B cell (primary cell): Measurements from ENCODE around the gene TFF3. TPM values are rescaled to one million over a fixed set of nuclear protein-coding genes. Genes with fewer than 3 reads are reported as not detected.

Experiments
- ATAC-seq: fragments of 200-7000 bp; cut with Tn5 transposase; one replicate; pipeline ENCODE4 v1.10.0; 2021; ENCODE audit warnings: low read depth, mild to moderate bottlenecking, moderate number of reproducible peaks, moderate library complexity
- CTCF ChIA-PET: fragments of 350-600 bp; sonication (Branson Sonifier 250); formaldehyde crosslinking; loops from one replicate; lab custom pipeline; 2021; ENCODE audit warnings: antibody characterized with exemption, inconsistent platforms; lab: Charles Lee
- POLR2A ChIA-PET: fragments of 350-600 bp; sonication (Branson Sonifier 250); formaldehyde crosslinking; loops from one replicate; lab custom pipeline; 2021; ENCODE audit warnings: antibody characterized with exemption; lab: Charles Lee
- DNase-seq: peaks from one replicate; pipeline ENCODE4 v3.0.0; 2013
- H2AFZ ChIP-seq: 2 replicates; pipeline ENCODE4 v1.6.1; 2012; ENCODE audit warnings: mild to moderate bottlenecking, low read depth, low read length; ENCODE audit not compliant: insufficient read depth, poor library complexity, severe bottlenecking
- H3K27ac ChIP-seq, 2 donors: 1 replicate in 1 of 2; 2 replicates in 1 of 2; pipeline ENCODE4 v1.5.1; 2012 to 2013; ENCODE audit warnings: low read length in 2 of 2, mild to moderate bottlenecking in 2 of 2, moderate library complexity in 1 of 2
- H3K27me3 ChIP-seq, 4 experiments: fragments of 200-600 bp in 1 of 4; sonication (generic) in 1 of 4; replicated peaks in 1 of 4; 1 replicate in 2 of 4; 2 replicates in 2 of 4; pipeline versions ENCODE4 v1.6.1 to v1.7.0; 2013 to 2016; ENCODE audit warnings: low read length in 3 of 4, mild to moderate bottlenecking in 2 of 4, mixed read lengths in 1 of 4, moderate library complexity in 1 of 4; ENCODE audit not compliant: insufficient read depth in 4 of 4, control insufficient read depth in 3 of 4; ENCODE audit errors: control extremely low read depth in 1 of 4
- H3K36me3 ChIP-seq, 2 experiments: replicated peaks in 1 of 2; 1 replicate in 1 of 2; 2 replicates in 1 of 2; pipeline versions ENCODE4 v1.6.1 to v1.7.1; 2013; ENCODE audit warnings: low read length in 1 of 2; ENCODE audit not compliant: insufficient read depth in 2 of 2, control insufficient read depth in 1 of 2; ENCODE audit errors: control extremely low read depth in 1 of 2, extremely low read depth in 1 of 2
- H3K4me1 ChIP-seq, 2 donors: fragments of 200-600 bp in 1 of 2; sonication (generic) in 1 of 2; 1 replicate in 1 of 2; 2 replicates in 1 of 2; pipeline versions ENCODE4 v1.5.1 to v1.6.1; 2013 to 2017; ENCODE audit warnings: low read length in 2 of 2; ENCODE audit not compliant: control insufficient read depth in 2 of 2, insufficient read depth in 2 of 2
- H3K4me2 ChIP-seq: replicated peaks from 2 replicates; pipeline ENCODE3; 2012; ENCODE audit warnings: mild to moderate bottlenecking, low read depth, low read length; ENCODE audit not compliant: poor library complexity, severe bottlenecking
- H3K4me3 ChIP-seq, 5 experiments: fragments of 200-600 bp in 1 of 5; sonication (generic) in 1 of 5; 1 replicate in 3 of 5; 2 replicates in 2 of 5; pipeline versions ENCODE4 v1.5.1 to v1.7.0; 2011 to 2016; ENCODE audit warnings: low read length in 4 of 5, mild to moderate bottlenecking in 4 of 5, low read depth in 2 of 5, control low read depth in 1 of 5, moderate library complexity in 1 of 5; ENCODE audit not compliant: insufficient read depth in 1 of 5; ENCODE audit errors: control extremely low read depth in 1 of 5, extremely low read depth in 1 of 5
- H3K79me2 ChIP-seq: fragments of 200-600 bp; sonication (generic); one replicate; pipeline ENCODE4 v1.6.0; 2016; ENCODE audit warnings: low read length; ENCODE audit not compliant: control insufficient read depth, insufficient read depth
- H3K9ac ChIP-seq: fragments of 200-600 bp; sonication (generic); 2 replicates; pipeline ENCODE4 v1.6.1; 2017; ENCODE audit warnings: mild to moderate bottlenecking, low read length, moderate library complexity
- H3K9me3 ChIP-seq, 3 donors: one replicate each; pipeline versions ENCODE4 v1.6.1 to v1.7.1; 2013; ENCODE audit warnings: low read length in 2 of 3; ENCODE audit not compliant: control insufficient read depth in 2 of 3, insufficient read depth in 1 of 3; ENCODE audit errors: control extremely low read depth in 1 of 3
- H4K20me1 ChIP-seq: 2 replicates; pipeline ENCODE4 v1.6.0; 2012; ENCODE audit warnings: mild to moderate bottlenecking, low read length; ENCODE audit not compliant: insufficient read depth, control insufficient read depth, poor library complexity, severe bottlenecking
- H3K27ac Mint-ChIP-seq: one replicate; pipeline ENCODE4 v1.8.0; 2021; ENCODE audit warnings: mixed read lengths
- H3K27me3 Mint-ChIP-seq: one replicate; pipeline ENCODE4 v1.8.0; 2021; ENCODE audit warnings: mixed read lengths
- H3K4me1 Mint-ChIP-seq: one replicate; pipeline ENCODE4 v1.8.0; 2021; ENCODE audit warnings: mixed read lengths
- H3K4me3 Mint-ChIP-seq: one replicate; pipeline ENCODE4 v1.8.0; 2021; ENCODE audit warnings: mixed read lengths
- H3K9me3 Mint-ChIP-seq: one replicate; pipeline ENCODE4 v1.8.0; 2022; ENCODE audit warnings: mixed read lengths; ENCODE audit not compliant: insufficient read depth
- CTCF ChIP-seq: fragments of 200-600 bp; IDR thresholded peaks from one replicate; pipeline ENCODE4 v1.8.0; 2022; ENCODE audit warnings: antibody characterized with exemption, mild to moderate bottlenecking
- EZH2 ChIP-seq: IDR thresholded peaks from 2 replicates; pipeline ENCODE4 v1.6.1; 2012; ENCODE audit warnings: borderline replicate concordance, low read depth, mild to moderate bottlenecking, moderate library complexity, low read length; ENCODE audit not compliant: insufficient read depth, poor library complexity, severe bottlenecking
- WGBS: methylation state at CpG from one replicate; pipeline ENCODE4 v1.1.5; 2013; ENCODE audit warnings: missing lambda C conversion rate; ENCODE audit not compliant: insufficient coverage; 5-methylcytosine and 5-hydroxymethylcytosine counted together
- intact Hi-C: fragments of 100-400 bp; cut with micrococcal nuclease; formaldehyde crosslinking; loops from one replicate; pipeline ENCODE4 v1.10.0; 2022
- polyA plus RNA-seq: library from polyadenylated mRNA; depleted of rRNA; stranded (reverse); fragments of >200 nt; gene quantifications from 2 replicates; pipeline ENCODE4 v1.2.3, GENCODE V29; 2012
- total RNA-seq, 2 donors: library from RNA; stranded (reverse); fragments of 120-200 nt in 1 of 2; gene quantifications; 1 replicate in 1 of 2; 2 replicates in 1 of 2; pipeline versions ENCODE4 v1.2.3 to v1.2.4, GENCODE V29; 2013 to 2022

TFF3 gene
- total and polyA plus RNA-seq, 2 donors (not counting 1 experiment from before 2014, with no cell fraction given) = not detected

DNA sequence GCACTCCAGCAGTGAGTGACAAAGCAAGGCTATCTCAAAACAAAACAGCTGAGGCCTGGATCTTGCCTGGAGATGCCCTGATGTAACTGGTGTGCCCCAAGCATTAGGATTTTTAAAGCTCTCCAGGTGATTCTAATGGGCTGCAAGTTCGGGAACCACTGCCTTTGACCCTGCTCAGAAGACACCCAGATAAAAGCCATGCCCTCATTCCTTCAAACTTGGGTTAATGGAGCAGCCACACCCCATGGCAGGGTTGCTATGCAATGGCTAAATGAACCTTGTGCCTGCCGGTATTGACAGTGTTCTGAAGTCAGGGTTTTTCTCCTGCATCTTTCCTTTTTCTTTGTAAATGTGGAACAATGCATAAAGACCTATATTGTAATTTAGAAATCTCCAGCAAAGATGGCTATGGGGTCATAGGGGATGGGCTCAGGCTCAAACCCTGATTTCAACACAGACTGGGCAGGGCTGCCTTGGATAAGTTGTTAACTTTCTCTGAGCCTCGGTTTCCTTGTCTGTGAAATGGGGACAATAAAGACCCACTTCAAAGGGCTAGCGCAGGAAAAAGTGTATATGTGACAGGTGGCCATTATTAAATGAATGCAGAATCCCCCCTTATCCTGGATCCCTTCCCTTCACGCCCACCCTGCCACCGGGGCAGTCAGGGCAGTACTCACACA is 453 bp downstream of the TFF3 start:
- Histone ChIP-seq H3K9ac (no peak overlapping the region), H4K20me1 (no peaks in the 10 kb centered on the region), H3K27me3 (peaks cover 0 to 6% (median 0%) of the 10 kb centered on the region in 4 experiments), H3K27ac (no peak overlapping the region), H3K4me1 (peaks cover 11 to 15% of the 10 kb centered on the region in 2 donors), H3K79me2 (no peaks in the 10 kb centered on the region), H3K36me3 (no peaks in the 10 kb centered on the region), H3K4me2 (no peak overlapping the region), H3K9me3 (no peaks in the 10 kb centered on the region), H3K4me3 (no peak overlapping the region), H2AFZ (no peak overlapping the region)
- Mint-ChIP-seq H3K4me3 (no peak overlapping the region), H3K27me3 (peaks cover under 1% of the 10 kb centered on the region), H3K9me3 (no peaks in the 10 kb centered on the region), H3K27ac (no peak overlapping the region), H3K4me1 (peaks cover 11% of the 10 kb centered on the region)
- TF ChIP-seq EZH2 = no peak
- TF ChIP-seq CTCF = no peak
- ATAC-seq (no peak), DNase-seq (no peak)
- POLR2A ChIA-PET = no interaction called here
- WGBS = 81% methylated on average over 3 of the region's 6 CpGs
- intact Hi-C loops = no loop called here
- CTCF ChIA-PET = interaction anchor here (0.7 kb wide), 1 partner anchor 198 kb away, joined by 3 read pairs; no protein-coding TSS in a partner anchor

DNA sequence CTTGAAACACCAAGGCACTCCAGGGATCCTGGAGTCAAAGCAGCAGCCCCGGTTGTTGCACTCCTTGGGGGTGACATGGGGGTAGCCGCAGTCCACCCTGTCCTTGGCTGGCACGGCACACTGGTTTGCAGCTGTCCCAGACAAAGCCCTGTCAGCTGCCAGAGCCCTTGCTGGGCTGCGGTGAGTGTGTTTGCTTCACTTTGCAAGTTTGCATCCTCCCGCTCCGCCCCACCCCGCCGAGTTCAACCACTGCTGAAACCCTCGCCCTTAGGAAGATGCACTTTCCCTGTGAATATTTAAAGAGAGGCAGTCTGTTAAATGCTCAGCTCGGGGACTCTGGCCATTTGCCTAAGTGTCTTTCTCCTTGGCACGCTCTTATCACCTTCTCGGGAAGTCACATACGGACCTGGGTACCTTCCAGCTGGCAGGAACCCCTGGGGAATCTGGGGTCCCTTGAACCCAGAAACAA is 1.7 kb downstream of the TFF3 start:
- Histone ChIP-seq H3K9ac (no peak overlapping the region), H3K36me3 (no peaks in the 10 kb centered on the region), H3K27ac (no peak overlapping the region), H3K4me1 (peaks cover 7 to 9% of the 10 kb centered on the region in 2 donors), H2AFZ (no peak overlapping the region), H3K9me3 (no peaks in the 10 kb centered on the region), H3K4me3 (no peak overlapping the region), H3K79me2 (no peaks in the 10 kb centered on the region), H3K27me3 (peaks cover 0 to 17% (median 2%) of the 10 kb centered on the region in 4 experiments), H3K4me2 (no peak overlapping the region), H4K20me1 (no peaks in the 10 kb centered on the region)
- TF ChIP-seq CTCF (no peak), EZH2 (no peak)
- WGBS = 74% methylated on average over 13 of the region's 13 CpGs
- intact Hi-C loops = no loop called here
- no peaks in the 10 kb centered on the region for H3K9me3 Mint-ChIP-seq
- H3K4me1 Mint-ChIP-seq = peaks cover 5% of the 10 kb centered on the region
- CTCF ChIA-PET = no interaction called here
- peaks cover 10% of the 10 kb centered on the region for H3K27me3 Mint-ChIP-seq
- no peak overlapping the region for H3K27ac Mint-ChIP-seq
- POLR2A ChIA-PET = no interaction called here
- DNase-seq (no peak), ATAC-seq (no peak)
- no peak overlapping the region for H3K4me3 Mint-ChIP-seq
